HepG2 (cell line): ENCODE results near the gene LSM14B.

Source experiments
- PCBP2 ChIP-seq: fragments of 200-400 bp; formaldehyde crosslinking; optimal IDR thresholded peaks from 2 replicates; pipeline ENCODE3; 2018; ENCODE audit warnings: low read length, low read depth; ENCODE audit not compliant: poor library complexity, severe bottlenecking
- ZFP1 ChIP-seq: IDR thresholded peaks from 2 replicates; pipeline ENCODE4 v1.6.1; 2016

- no peak for TF ChIP-seq PCBP2
- TF ChIP-seq ZFP1 (CRISPR knock-in tag): no peak
Measured at GRCh38 chr20:62128502-62128901, 6.2 kb downstream of the LSM14B start.
